HG02678 (cell line): ENCODE data around the gene AXIN2.

Experiments used
- ATAC-seq: cut with Tn5 transposase; IDR thresholded peaks from one replicate; pipeline ENCODE4 v1.9.1; 2021; ENCODE audit warnings: mild to moderate bottlenecking, moderate library complexity; ENCODE audit not compliant: unreplicated experiment

Gene AXIN2

DNA sequence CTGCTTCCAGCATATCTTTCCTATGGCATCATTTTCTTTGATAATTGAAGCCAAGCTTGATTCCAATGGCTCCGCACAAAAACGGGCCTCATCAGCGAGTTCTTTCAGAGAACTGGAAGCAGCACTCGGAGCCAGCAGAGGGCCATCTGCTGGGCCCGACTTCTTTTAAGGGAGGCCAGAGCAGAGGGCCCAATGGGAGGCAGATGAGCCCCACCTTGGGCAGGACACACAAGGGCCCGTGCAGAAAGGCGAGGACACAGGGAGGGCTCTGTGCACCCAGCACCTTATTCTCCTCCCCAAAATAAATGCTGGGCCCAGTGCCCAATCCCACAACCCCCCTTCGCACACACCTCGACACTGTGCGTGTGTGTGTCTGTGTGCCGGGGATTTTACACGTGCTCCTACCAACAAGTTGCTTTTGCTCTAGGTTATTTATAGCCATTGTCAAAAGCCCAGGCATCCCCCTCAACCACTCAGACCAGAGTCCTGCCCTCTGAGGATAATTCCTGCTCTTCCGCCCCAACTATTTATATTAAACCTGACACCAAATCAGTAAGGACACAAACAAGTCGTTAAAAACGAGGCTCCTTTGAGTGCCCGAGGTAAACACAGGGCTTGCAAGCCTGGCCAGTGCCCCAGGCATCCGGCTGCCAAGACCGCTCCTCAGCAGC, 6.8 kb downstream of the AXIN2 start:
- no peak for ATAC-seq

- ATAC-seq = no peak
Observed at GRCh38 chr17:65553646-65554552, 7.5 kb downstream of the AXIN2 start.

DNA sequence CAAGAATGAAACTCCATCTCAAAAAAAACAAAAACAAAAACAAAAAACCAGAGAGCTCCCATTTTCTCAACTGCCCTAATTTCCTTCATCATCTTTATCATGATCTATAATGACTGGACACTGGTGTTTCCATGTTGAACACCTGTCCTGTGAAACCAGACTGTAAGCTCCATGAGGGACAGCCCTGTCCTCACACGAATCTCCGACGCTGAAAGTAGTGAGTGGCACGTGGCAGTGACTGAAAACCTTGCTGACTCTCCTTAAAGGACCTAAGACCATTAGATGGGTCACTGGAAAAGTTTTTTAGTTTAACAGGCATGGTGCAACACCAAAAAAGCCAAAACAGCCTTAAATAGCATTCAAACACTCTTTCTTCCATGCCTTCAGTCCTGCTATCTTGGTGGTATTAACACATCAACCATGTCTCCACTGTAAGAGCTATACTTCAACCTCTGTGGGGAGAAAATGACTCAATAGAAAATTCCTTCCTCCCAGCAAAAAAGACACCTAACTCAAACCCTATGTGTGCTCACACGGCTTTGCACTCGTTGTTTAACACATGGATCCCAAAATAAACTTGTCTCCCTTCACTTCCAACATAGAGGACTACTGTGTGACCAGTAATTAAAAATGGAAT, 8.3 kb downstream of the AXIN2 start:
- ATAC-seq = no peak

- no peak for ATAC-seq
Observed at GRCh38 chr17:65552214-65552613, 9.2 kb downstream of the AXIN2 start.

GRCh38 chr17:65551267-65552040, 10.0 kb downstream of the AXIN2 start:
- ATAC-seq = no peak

DNA sequence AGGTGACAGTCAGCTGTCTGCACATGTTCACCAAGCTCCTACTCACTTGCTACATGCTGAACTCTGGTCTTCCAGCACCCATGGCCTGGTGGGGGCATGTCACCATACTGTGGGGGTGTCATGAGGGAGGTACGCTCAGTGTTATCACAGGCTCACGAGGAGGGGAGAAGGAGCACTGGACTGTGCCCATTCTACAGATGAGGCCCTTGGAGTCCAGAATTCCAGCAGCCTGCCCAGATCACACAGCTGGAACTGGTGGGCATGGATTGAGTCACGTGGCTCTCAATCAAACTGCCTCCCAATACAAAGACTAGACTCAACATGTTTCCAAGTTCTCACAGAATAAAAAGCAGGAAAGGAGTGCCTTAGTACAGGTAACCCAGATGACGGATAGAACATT, 10.7 kb downstream of the AXIN2 start:
- no peak for ATAC-seq

- ATAC-seq = no peak
Observed at GRCh38 chr17:65550075-65550662, 11.3 kb downstream of the AXIN2 start.

GRCh38 chr17:65548269-65548969, 13.0 kb downstream of the AXIN2 start:
- no peak for ATAC-seq

- ATAC-seq = no peak
Observed at GRCh38 chr17:65547253-65547670, 14.2 kb downstream of the AXIN2 start.

DNA sequence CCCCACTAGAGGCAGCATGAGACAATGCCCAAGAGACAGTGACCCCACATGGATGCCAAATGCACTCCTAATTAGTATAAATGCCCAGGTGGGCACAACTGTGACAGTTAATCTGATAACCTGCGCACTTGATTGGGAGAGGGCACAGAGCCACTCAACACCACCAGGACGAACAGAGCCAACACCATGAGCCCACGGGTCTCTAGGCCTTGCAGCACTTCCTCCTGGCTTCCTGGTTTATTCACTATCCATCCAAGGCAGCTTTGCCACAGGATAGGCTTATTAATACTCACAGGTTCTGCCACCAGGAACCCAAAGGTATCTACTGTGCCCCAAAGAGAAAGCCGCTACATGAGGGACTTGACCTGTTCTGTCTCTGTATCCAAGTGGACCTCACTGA, 14.9 kb downstream of the AXIN2 start:
- no peak for ATAC-seq

DNA sequence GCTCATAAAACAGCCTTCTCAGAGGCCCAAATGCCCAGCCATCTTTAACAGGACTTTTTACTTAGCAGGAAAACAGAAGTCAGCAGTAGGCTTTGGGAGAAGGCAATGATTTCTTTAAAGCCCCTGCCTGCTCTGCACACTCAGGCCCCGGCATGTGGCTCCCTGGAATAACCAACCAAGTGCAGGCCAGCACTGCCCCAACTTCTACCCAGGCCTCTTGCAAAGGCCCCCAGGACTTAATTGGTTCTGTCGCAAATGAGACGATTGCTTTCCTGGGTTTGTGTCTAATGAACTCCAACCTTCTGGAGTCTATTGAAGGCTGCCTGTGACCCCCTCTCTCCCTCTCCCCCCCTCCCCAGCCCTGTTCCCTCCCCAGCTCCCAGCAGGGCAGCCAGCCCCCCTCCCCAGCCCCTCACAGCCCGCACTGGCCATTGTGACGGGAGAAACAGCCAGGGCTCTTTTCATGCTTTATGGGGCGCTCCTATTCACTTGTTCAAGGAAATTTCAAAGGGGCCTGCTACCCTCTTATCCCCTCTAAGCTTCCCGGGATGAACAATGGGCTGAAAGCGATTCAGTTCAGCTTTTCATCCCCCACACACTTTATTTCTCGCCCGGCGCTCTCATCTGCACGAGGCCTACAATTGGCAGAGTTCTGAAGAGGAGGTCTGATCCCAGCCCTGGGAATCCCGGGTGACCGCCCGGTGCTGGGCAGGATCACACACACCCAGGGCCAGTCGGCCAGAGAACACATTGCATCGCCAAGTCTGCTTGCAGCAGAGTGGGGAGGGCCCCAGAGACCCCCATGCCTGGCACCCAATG, 15.5 kb downstream of the AXIN2 start:
- no peak for ATAC-seq

- ATAC-seq = no peak
Observed at GRCh38 chr17:65544672-65545071, 16.8 kb downstream of the AXIN2 start.

DNA sequence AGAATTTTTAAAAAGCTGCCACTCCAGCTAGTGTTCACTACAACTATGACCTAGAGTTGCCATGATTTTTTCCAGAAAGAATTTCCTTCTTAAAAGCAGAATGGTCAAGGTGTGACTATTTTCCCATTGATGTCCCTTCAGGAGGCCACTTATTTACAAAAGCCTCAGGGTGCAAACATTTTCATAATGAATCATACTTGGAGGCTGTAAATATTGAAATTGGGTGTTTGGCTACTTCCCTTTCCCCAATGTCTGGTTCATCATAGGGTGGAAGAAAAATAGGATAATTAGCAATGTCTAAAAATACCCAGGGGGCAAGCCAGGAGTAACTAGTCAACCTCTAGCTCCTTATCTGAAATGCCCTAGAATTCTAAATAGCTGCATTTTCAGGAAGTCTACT, 18.8 kb downstream of the AXIN2 start:
- ATAC-seq = no peak

DNA sequence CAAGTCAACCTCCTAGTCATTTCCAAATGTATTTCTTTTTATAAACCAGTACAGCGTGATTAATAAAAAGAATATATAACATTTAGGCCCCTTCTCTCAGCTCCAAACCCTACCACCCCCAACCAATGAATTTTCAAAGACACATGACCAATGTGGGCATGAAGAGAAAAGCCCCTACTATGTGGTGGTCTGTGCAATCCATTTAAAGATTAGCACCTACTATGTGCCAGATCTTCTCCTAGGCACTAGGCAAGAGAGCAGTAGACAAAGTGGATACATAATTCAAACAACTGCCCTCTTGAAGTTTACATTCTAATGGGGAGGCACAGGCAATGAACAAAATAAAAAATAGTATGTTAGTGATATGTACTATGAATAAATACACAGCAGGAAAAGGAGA, 19.4 kb downstream of the AXIN2 start:
- no peak for ATAC-seq

DNA sequence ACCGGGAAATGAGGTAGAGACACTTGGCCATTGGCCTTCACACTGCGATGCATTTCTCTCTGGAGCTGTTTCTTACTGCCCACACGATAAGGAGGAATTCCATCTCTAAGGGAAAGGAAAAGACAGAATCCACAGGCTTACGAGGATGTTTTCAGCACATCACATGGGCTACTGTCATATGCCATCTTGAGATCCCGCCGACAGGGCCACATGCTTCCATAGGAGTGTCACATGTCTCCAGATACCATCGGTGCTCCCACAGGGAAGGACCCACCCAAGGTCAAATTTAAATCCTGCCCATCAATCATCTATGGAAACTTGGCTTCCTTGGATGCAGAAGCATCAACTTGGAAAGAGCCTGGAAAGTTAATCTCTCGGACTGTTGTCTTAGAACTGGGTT, 20.0 kb downstream of the AXIN2 start:
- ATAC-seq = no peak

GRCh38 chr17:65539630-65540266, 21.7 kb downstream of the AXIN2 start:
- ATAC-seq = no peak

- no peak for ATAC-seq
Observed at GRCh38 chr17:65538675-65539529, 22.5 kb downstream of the AXIN2 start.
